Trophoblast cell (in vitro differentiated cells and primary cell): ENCODE data around the gene LRP3.
A peak's percentile ranks its signal among the peaks of the same experiment; 100 is the strongest.

Source experiments
- DNase-seq, 2 donors: peaks; one replicate each; pipeline ENCODE4 v3.0.0-alpha.2; 2016
- H2AFZ ChIP-seq: 2 replicates; pipeline ENCODE4 v1.6.1; 2013; ENCODE audit warnings: low read length, moderate library complexity, mild to moderate bottlenecking; ENCODE audit not compliant: insufficient read depth, poor library complexity
- H2AK5ac ChIP-seq: 2 replicates; pipeline ENCODE4 v1.6.1; 2013; ENCODE audit warnings: mild to moderate bottlenecking, low read length
- H2BK120ac ChIP-seq: 2 replicates; pipeline ENCODE4 v1.6.1; 2013; ENCODE audit warnings: low read length, mild to moderate bottlenecking, moderate library complexity; ENCODE audit not compliant: insufficient read depth, poor library complexity
- H2BK12ac ChIP-seq: 2 replicates; pipeline ENCODE4 v1.6.1; 2013; ENCODE audit warnings: mild to moderate bottlenecking, low read length, moderate library complexity
- H2BK5ac ChIP-seq: 2 replicates; pipeline ENCODE4 v1.6.1; 2013; ENCODE audit warnings: low read length, low read depth, moderate library complexity, mild to moderate bottlenecking; ENCODE audit not compliant: poor library complexity
- H3K14ac ChIP-seq: 2 replicates; pipeline ENCODE4 v1.6.1; 2013; ENCODE audit warnings: mild to moderate bottlenecking, low read length
- H3K18ac ChIP-seq: 2 replicates; pipeline ENCODE4 v1.6.1; 2013; ENCODE audit warnings: mild to moderate bottlenecking, low read length
- H3K23ac ChIP-seq: 2 replicates; pipeline ENCODE4 v1.6.1; 2013; ENCODE audit warnings: low read length
- H3K27ac ChIP-seq: 2 replicates; pipeline ENCODE4 v1.5.1; 2013; ENCODE audit warnings: low read depth, mild to moderate bottlenecking, inconsistent platforms, low read length, moderate library complexity
- H3K27me3 ChIP-seq: 2 replicates; pipeline ENCODE4 v1.6.1; 2013; ENCODE audit warnings: inconsistent platforms, mild to moderate bottlenecking, low read length, moderate library complexity; ENCODE audit not compliant: insufficient read depth
- H3K36me3 ChIP-seq, 2 experiments: 1 replicate in 1 of 2; 2 replicates in 1 of 2; pipeline ENCODE4 v1.6.1; 2013; ENCODE audit warnings: low read length in 2 of 2, mild to moderate bottlenecking in 2 of 2, moderate library complexity in 1 of 2; ENCODE audit not compliant: insufficient read depth in 2 of 2, control insufficient read depth in 1 of 2
- H3K4ac ChIP-seq: 2 replicates; pipeline ENCODE4 v1.6.1; 2013; ENCODE audit warnings: low read depth, mild to moderate bottlenecking, low read length, moderate library complexity
- H3K4me1 ChIP-seq, 2 experiments: 1 replicate in 1 of 2; 2 replicates in 1 of 2; pipeline ENCODE4 v1.6.1; 2013; ENCODE audit warnings: low read length in 2 of 2, mild to moderate bottlenecking in 2 of 2, moderate library complexity in 1 of 2; ENCODE audit not compliant: insufficient read depth in 2 of 2, control insufficient read depth in 1 of 2
- H3K4me2 ChIP-seq: 2 replicates; pipeline ENCODE4 v1.6.1; 2013; ENCODE audit warnings: inconsistent platforms, mild to moderate bottlenecking, low read length, moderate library complexity
- H3K4me3 ChIP-seq: 2 replicates; pipeline ENCODE4 v1.5.1; 2013; ENCODE audit warnings: mild to moderate bottlenecking, low read depth, low read length, inconsistent platforms
- H3K79me1 ChIP-seq: one replicate; pipeline ENCODE4 v1.6.1; 2013; ENCODE audit warnings: low read length
- H3K79me2 ChIP-seq: 2 replicates; pipeline ENCODE4 v1.6.1; 2013; ENCODE audit warnings: low read length, mild to moderate bottlenecking; ENCODE audit not compliant: control insufficient read depth, insufficient read depth, poor library complexity
- H3K9ac ChIP-seq: 2 replicates; pipeline ENCODE4 v1.6.1; 2013; ENCODE audit warnings: mild to moderate bottlenecking, low read length
- H3K9me3 ChIP-seq: 2 replicates; pipeline ENCODE4 v1.6.1; 2013; ENCODE audit warnings: low read depth, mild to moderate bottlenecking, control low read depth, inconsistent platforms, low read length; ENCODE audit not compliant: insufficient read depth
- H4K12ac ChIP-seq: 2 replicates; pipeline ENCODE4 v1.6.1; 2013; ENCODE audit warnings: low read depth, mild to moderate bottlenecking, low read length, moderate library complexity
- H4K8ac ChIP-seq: 2 replicates; pipeline ENCODE4 v1.6.1; 2013; ENCODE audit warnings: low read depth, mild to moderate bottlenecking, low read length, moderate library complexity
- H4K91ac ChIP-seq: one replicate; pipeline ENCODE4 v1.6.1; 2013; ENCODE audit warnings: low read depth, mild to moderate bottlenecking, low read length, moderate library complexity
- WGBS: extraction: QIAGEN DNeasy Blood & Tissue Kit; methylation state at CpG from one replicate; pipeline ENCODE4 v1.1.7; 2013; ENCODE audit warnings: missing lambda C conversion rate; ENCODE audit not compliant: insufficient read length, insufficient coverage; ENCODE audit errors: extremely low coverage; 5-methylcytosine and 5-hydroxymethylcytosine counted together

The LRP3 gene

DNA sequence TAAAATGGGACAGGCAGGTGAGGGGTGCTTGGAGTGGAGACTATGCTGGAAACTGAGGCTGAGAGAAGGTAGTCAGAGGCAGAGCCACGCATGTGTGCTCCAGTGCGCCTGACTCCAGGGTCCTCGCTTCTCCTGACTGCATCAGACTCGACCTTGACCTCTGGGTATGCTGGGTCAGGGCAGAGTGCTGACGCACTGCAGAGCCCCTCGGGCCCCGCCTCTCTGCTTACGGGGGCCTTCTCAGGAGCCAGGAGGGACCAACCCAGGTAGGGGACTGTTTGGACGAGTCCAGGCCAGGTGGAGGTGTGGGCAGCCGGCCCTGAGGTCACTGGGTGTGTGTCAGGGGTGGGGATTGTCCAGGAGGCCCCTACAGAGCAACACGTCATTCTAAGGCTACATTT lies 54.4 kb downstream of the LRP3 start:
- DNase-seq, result peak; percentile 67 to 72
- Histone ChIP-seq H4K91ac (peak overlapping the region; percentile 41), H3K4me2 (no peak overlapping the region), H3K27ac (no peak overlapping the region), H3K27me3 (no peaks in the 10 kb centered on the region), H3K4ac (no peak overlapping the region), H3K9ac (no peak overlapping the region), H2BK120ac (no peak overlapping the region), H3K23ac (no peak overlapping the region), H3K79me2 (no peaks in the 10 kb centered on the region), H3K9me3 (peaks cover 14% of the 10 kb centered on the region), H2BK12ac (no peak overlapping the region), H3K18ac (no peak overlapping the region), H3K79me1 (peaks cover 7% of the 10 kb centered on the region), H4K8ac (no peak overlapping the region), H3K14ac (no peak overlapping the region), H3K4me1 (peaks cover 8 to 9% of the 10 kb centered on the region in 2 experiments), H3K4me3 (no peak overlapping the region), H3K36me3 (no peaks in the 10 kb centered on the region), H2BK5ac (no peak overlapping the region), H2AK5ac (no peak overlapping the region), H2AFZ (no peak overlapping the region), H4K12ac (no peak overlapping the region)
- no CpG with 5 or more reads among the region's 11 CpGs for WGBS

DNA sequence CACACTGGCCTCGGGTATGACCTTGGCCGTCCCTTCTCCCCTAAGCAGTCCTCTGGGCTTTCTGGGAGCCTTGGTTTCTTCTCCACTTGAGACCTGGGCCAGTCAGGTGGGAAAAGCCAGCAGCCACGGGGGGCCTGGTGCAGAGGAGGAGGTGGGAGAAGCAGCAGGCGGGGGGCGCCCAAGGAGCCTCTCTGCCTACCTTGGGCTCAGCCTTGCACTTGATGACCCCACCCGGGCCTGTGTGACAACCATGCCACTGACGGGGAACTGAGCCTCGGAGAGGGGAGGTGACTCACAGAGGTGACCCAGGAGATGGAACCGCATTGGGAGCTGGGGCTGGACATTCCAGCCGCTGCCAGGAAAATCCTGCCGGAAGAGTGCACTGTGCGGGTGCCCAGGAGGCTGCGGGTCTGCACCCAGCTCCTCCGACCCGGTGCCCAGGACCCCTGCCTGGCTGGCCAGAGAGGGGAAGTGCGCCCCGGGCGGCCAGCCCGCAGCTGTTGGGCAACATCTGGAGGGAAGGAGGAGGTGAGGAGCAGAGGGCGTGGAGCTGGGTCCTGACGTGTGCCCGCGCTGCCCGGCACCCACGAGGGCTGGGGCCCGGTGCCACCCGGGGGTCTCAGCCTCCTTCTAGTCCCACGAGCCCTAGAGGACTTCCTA lies 55.0 kb downstream of the LRP3 start:
- Histone ChIP-seq H4K8ac (no peak overlapping the region), H2BK120ac (no peak overlapping the region), H3K4me3 (no peak overlapping the region), H3K27me3 (no peaks in the 10 kb centered on the region), H3K18ac (no peak overlapping the region), H3K79me1 (peaks cover 7% of the 10 kb centered on the region), H3K27ac (no peak overlapping the region), H2AFZ (no peak overlapping the region), H3K36me3 (no peaks in the 10 kb centered on the region), H3K9me3 (peaks cover 14% of the 10 kb centered on the region), H3K14ac (no peak overlapping the region), H4K91ac (peak overlapping the region; percentile 37), H3K4me1 (peaks cover 8 to 9% of the 10 kb centered on the region in 2 experiments), H4K12ac (no peak overlapping the region), H3K79me2 (no peaks in the 10 kb centered on the region), H2BK5ac (no peak overlapping the region), H3K4me2 (no peak overlapping the region), H3K9ac (no peak overlapping the region), H2AK5ac (no peak overlapping the region), H3K4ac (no peak overlapping the region), H3K23ac (no peak overlapping the region), H2BK12ac (peak overlapping the region; percentile 10)
- WGBS, result no CpG with 5 or more reads among the region's 28 CpGs
- DNase-seq, result peak; percentile 99

DNA sequence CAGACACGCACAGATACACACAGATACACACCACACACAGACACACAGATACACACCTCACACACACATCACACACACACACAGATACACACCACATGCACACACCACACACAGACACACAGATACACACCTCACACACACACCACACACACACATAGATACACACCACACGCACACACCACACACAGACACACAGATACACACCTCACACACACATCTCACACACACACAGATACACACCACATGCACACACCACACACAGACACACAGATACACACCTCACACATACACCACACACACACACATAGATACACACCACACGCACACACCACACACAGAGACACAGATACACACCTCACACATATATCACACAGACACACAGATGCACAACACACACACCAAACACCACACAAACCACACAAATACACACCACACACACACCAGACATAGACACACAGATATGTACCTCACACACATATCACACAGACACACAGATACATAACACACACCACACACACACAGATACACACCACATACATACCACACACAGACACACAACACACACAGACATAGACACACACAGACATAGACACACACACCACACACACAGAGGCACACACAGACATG lies 55.7 kb downstream of the LRP3 start:
- Histone ChIP-seq H2AFZ (no peak overlapping the region), H4K91ac (no peak overlapping the region), H3K4me1 (peaks cover 8 to 9% of the 10 kb centered on the region in 2 experiments), H3K4me2 (no peak overlapping the region), H3K18ac (no peak overlapping the region), H3K27me3 (no peaks in the 10 kb centered on the region), H2AK5ac (no peak overlapping the region), H3K4ac (no peak overlapping the region), H4K8ac (no peak overlapping the region), H3K23ac (no peak overlapping the region), H3K36me3 (no peaks in the 10 kb centered on the region), H3K79me1 (peaks cover 7% of the 10 kb centered on the region), H3K79me2 (no peaks in the 10 kb centered on the region), H2BK120ac (no peak overlapping the region), H3K14ac (no peak overlapping the region), H3K27ac (no peak overlapping the region), H2BK12ac (no peak overlapping the region), H3K9ac (no peak overlapping the region), H3K9me3 (peaks cover 13% of the 10 kb centered on the region), H2BK5ac (no peak overlapping the region), H4K12ac (no peak overlapping the region), H3K4me3 (peak overlapping the region; percentile 10)
- DNase-seq, result no peak
- WGBS, result no CpG with 5 or more reads among the region's 3 CpGs

DNA sequence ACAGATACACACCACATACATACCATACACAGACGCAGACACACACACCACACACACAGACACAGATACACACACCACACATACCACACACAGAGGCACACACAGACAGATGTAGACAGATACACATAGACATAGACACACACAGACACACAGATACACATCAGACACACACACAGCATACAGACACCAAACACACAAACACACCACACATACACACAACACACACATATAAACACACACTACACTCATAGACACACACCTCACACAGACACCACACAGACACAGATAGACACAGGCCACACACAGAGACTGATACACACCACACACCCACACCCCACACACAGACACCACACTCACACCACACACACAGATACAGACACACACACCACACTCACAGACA lies 56.4 kb downstream of the LRP3 start:
- no peak overlapping the region for H2BK5ac ChIP-seq
- no CpG with 5 or more reads among the region's 1 CpG for WGBS
- no peaks in the 10 kb centered on the region for H3K27me3 ChIP-seq
- H2AK5ac ChIP-seq, result no peak overlapping the region
- peak overlapping the region; percentile 6 for H3K14ac ChIP-seq
- peaks cover 8 to 9% of the 10 kb centered on the region in 2 experiments for H3K4me1 ChIP-seq
- no peaks in the 10 kb centered on the region for H3K36me3 ChIP-seq
- H3K23ac ChIP-seq, result no peak overlapping the region
- no peak overlapping the region for H3K9ac ChIP-seq
- H3K79me2 ChIP-seq, result no peaks in the 10 kb centered on the region
- H3K4me2 ChIP-seq, result no peak overlapping the region
- H3K4ac ChIP-seq, result no peak overlapping the region
- H2AFZ ChIP-seq, result no peak overlapping the region
- H3K9me3 ChIP-seq, result peaks cover 11% of the 10 kb centered on the region
- no peak overlapping the region for H3K4me3 ChIP-seq
- no peak for DNase-seq
- H4K91ac ChIP-seq, result peak overlapping the region; percentile 82
- H2BK12ac ChIP-seq, result peak overlapping the region; percentile 1
- no peak overlapping the region for H3K27ac ChIP-seq
- H2BK120ac ChIP-seq, result peak overlapping the region; percentile 9
- H3K18ac ChIP-seq, result peak overlapping the region; percentile 15
- H4K12ac ChIP-seq, result no peak overlapping the region
- H4K8ac ChIP-seq, result no peak overlapping the region
- peaks cover 7% of the 10 kb centered on the region for H3K79me1 ChIP-seq
